ENCODE data around the gene MAST1.

DNA sequence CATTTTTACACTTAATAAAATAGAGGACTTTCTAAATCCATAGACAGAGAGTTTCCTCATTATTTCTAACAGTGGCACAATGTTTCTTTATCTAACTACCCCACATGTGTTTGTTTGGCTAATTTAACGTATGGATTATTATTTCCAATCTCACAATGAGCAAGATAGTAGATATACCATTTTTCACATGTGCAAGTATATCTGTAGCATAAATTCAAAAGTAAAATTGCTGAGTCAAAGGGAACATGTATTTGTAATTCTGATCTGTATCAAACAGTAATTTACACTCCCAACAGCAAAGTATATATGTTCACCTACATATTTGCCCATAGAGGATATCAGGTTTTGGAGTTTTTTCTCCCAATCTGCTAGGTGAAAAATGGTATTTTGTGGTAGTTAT, 18.3 kb downstream of the MAST1 start:
- TF ChIP-seq POLR2A (IDR thresholded peaks at IDR 0.05; ENCODE audit: low read depth) (no peak), EP300 (IDR thresholded peaks at IDR 0.05) (no peak), POLR2AphosphoS5 (IDR thresholded peaks at IDR 0.05) (no peak)
- TF ChIP-seq, protein P1, sequence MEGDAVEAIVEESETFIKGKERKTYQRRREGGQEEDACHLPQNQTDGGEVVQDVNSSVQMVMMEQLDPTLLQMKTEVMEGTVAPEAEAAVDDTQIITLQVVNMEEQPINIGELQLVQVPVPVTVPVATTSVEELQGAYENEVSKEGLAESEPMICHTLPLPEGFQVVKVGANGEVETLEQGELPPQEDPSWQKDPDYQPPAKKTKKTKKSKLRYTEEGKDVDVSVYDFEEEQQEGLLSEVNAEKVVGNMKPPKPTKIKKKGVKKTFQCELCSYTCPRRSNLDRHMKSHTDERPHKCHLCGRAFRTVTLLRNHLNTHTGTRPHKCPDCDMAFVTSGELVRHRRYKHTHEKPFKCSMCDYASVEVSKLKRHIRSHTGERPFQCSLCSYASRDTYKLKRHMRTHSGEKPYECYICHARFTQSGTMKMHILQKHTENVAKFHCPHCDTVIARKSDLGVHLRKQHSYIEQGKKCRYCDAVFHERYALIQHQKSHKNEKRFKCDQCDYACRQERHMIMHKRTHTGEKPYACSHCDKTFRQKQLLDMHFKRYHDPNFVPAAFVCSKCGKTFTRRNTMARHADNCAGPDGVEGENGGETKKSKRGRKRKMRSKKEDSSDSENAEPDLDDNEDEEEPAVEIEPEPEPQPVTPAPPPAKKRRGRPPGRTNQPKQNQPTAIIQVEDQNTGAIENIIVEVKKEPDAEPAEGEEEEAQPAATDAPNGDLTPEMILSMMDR (IDR thresholded peaks at IDR 0.05) = no peak
